Astrocyte (in vitro differentiated cells and primary cell): ENCODE measurements around the gene HSPA4L. TPM values are rescaled to one million over a fixed set of nuclear protein-coding genes. Genes with fewer than 3 reads are reported as not detected.

ENCODE experiments used
- DNase-seq: peaks from one replicate; pipeline ENCODE4 v3.0.0-alpha.2; 2010; ENCODE audit warnings: low read depth
- FAIRE-seq: peaks from 2 replicates; lab custom pipeline; 2011; peaks lifted over from hg19 to GRCh38; lab: Jason Lieb, UNC
- H2AFZ ChIP-seq: 2 replicates; pipeline ENCODE4 v1.6.0; 2012; ENCODE audit warnings: low read depth, low read length, inconsistent platforms
- H3K27ac ChIP-seq: 2 replicates; pipeline ENCODE4 v1.5.1; 2011; ENCODE audit warnings: low read depth, low read length, inconsistent platforms
- H3K27me3 ChIP-seq: 2 replicates; pipeline ENCODE4 v1.6.0; 2011; ENCODE audit warnings: low read length, inconsistent platforms; ENCODE audit not compliant: insufficient read depth
- H3K36me3 ChIP-seq: 2 replicates; pipeline ENCODE4 v1.5.1; 2011; ENCODE audit warnings: low read length, inconsistent platforms; ENCODE audit not compliant: insufficient read depth
- H3K4me1 ChIP-seq: 2 replicates; pipeline ENCODE4 v1.5.1; 2011; ENCODE audit warnings: low read length, inconsistent platforms; ENCODE audit not compliant: insufficient read depth
- H3K4me2 ChIP-seq: 2 replicates; pipeline ENCODE4 v1.6.0; 2012; ENCODE audit warnings: low read length, inconsistent platforms
- H3K4me3 ChIP-seq: 2 replicates; pipeline ENCODE4 v1.5.1; 2011; ENCODE audit warnings: low read depth, mild to moderate bottlenecking, low read length, inconsistent platforms; ENCODE audit not compliant: insufficient read depth
- H3K79me2 ChIP-seq: 2 replicates; pipeline ENCODE4 v1.6.0; 2012; ENCODE audit warnings: mild to moderate bottlenecking, low read length, inconsistent platforms; ENCODE audit not compliant: insufficient read depth
- H3K9ac ChIP-seq: 2 replicates; pipeline ENCODE4 v1.6.0; 2012; ENCODE audit warnings: mild to moderate bottlenecking, low read length, inconsistent platforms
- H3K9me3 ChIP-seq: 2 replicates; pipeline ENCODE4 v1.5.1; 2012; ENCODE audit warnings: low read depth, mild to moderate bottlenecking, low read length, inconsistent platforms; ENCODE audit not compliant: insufficient read depth
- H4K20me1 ChIP-seq: 2 replicates; pipeline ENCODE4 v1.6.0; 2012; ENCODE audit warnings: low read length, inconsistent platforms; ENCODE audit not compliant: insufficient read depth
- H3K27ac Mint-ChIP-seq: one replicate; pipeline ENCODE4 v1.8.0; 2021; ENCODE audit warnings: mild to moderate bottlenecking, mixed read lengths; ENCODE audit not compliant: unreplicated experiment
- H3K27me3 Mint-ChIP-seq: one replicate; pipeline ENCODE4 v1.8.0; 2021; ENCODE audit warnings: low read depth, mixed read lengths; ENCODE audit not compliant: unreplicated experiment
- H3K36me3 Mint-ChIP-seq: one replicate; pipeline ENCODE4 v1.8.0; 2021; ENCODE audit warnings: low read depth, mixed read lengths; ENCODE audit not compliant: unreplicated experiment
- H3K4me1 Mint-ChIP-seq: one replicate; pipeline ENCODE4 v1.8.0; 2021; ENCODE audit warnings: low read depth, mixed read lengths; ENCODE audit not compliant: unreplicated experiment
- H3K4me3 Mint-ChIP-seq: one replicate; pipeline ENCODE4 v1.8.0; 2021; ENCODE audit warnings: mild to moderate bottlenecking, moderate library complexity, mixed read lengths; ENCODE audit not compliant: unreplicated experiment
- H3K9me3 Mint-ChIP-seq: one replicate; pipeline ENCODE4 v1.8.0; 2021; ENCODE audit warnings: mild to moderate bottlenecking, mixed read lengths; ENCODE audit not compliant: unreplicated experiment
- CTCF ChIP-seq: IDR thresholded peaks from 2 replicates; pipeline ENCODE4 v1.5.1; 2011; ENCODE audit warnings: low read depth, mild to moderate bottlenecking, inconsistent platforms, low read length, moderate library complexity; ENCODE audit not compliant: insufficient read depth
- EZH2 ChIP-seq: IDR thresholded peaks from 2 replicates; pipeline ENCODE4 v1.6.1; 2012; ENCODE audit warnings: mild to moderate bottlenecking, low read length, inconsistent platforms; ENCODE audit not compliant: insufficient read depth
- total RNA-seq: library from RNA; stranded (reverse); gene quantifications from 2 replicates; pipeline ENCODE4 v1.2.1, GENCODE V29; 2021

The HSPA4L gene
- total RNA-seq, 1 donor from 2014 or later = 8.9 TPM

GRCh38 chr4:127846765-127847164 lies 64.6 kb downstream of the HSPA4L start:
- Histone ChIP-seq H4K20me1 (no peaks in the 10 kb centered on the region), H3K27me3 (no peaks in the 10 kb centered on the region), H3K4me3 (no peak overlapping the region), H3K79me2 (peaks cover 9% of the 10 kb centered on the region), H3K9me3 (peaks cover 2% of the 10 kb centered on the region), H3K9ac (no peak overlapping the region), H3K27ac (no peak overlapping the region), H3K4me2 (no peak overlapping the region), H3K36me3 (no peaks in the 10 kb centered on the region), H3K4me1 (peaks cover 3% of the 10 kb centered on the region), H2AFZ (no peak overlapping the region)
- H3K36me3 Mint-ChIP-seq = peaks cover 32% of the 10 kb centered on the region
- DNase-seq = no peak
- H3K4me3 Mint-ChIP-seq = no peak overlapping the region
- H3K9me3 Mint-ChIP-seq = peaks cover 31% of the 10 kb centered on the region
- TF ChIP-seq CTCF = no peak
- TF ChIP-seq EZH2 = no peak
- no peak overlapping the region for H3K27ac Mint-ChIP-seq
- no peaks in the 10 kb centered on the region for H3K27me3 Mint-ChIP-seq
- FAIRE-seq = no peak
- peaks cover 2% of the 10 kb centered on the region for H3K4me1 Mint-ChIP-seq

- H3K36me3 Mint-ChIP-seq = peaks cover 21% of the 10 kb centered on the region
- H3K27ac Mint-ChIP-seq = no peak overlapping the region
- H3K27ac ChIP-seq = no peak overlapping the region
- no peaks in the 10 kb centered on the region for H3K27me3 ChIP-seq
- no peak overlapping the region for H3K9ac ChIP-seq
- no peak overlapping the region for H3K4me3 Mint-ChIP-seq
- FAIRE-seq (no peak), DNase-seq (no peak)
- H3K9me3 Mint-ChIP-seq = peaks cover 32% of the 10 kb centered on the region
- peaks cover under 1% of the 10 kb centered on the region for H3K4me1 ChIP-seq
- TF ChIP-seq CTCF (no peak), EZH2 (no peak)
- H3K27me3 Mint-ChIP-seq = no peaks in the 10 kb centered on the region
- H4K20me1 ChIP-seq = no peaks in the 10 kb centered on the region
- no peak overlapping the region for H3K4me3 ChIP-seq
- H3K79me2 ChIP-seq = peaks cover 9% of the 10 kb centered on the region
- no peak overlapping the region for H3K4me2 ChIP-seq
- H3K36me3 ChIP-seq = no peaks in the 10 kb centered on the region
- H3K4me1 Mint-ChIP-seq = peaks cover 1% of the 10 kb centered on the region
- H3K9me3 ChIP-seq = peaks cover 2% of the 10 kb centered on the region
- H2AFZ ChIP-seq = no peak overlapping the region
Measured at GRCh38 chr4:127849505-127850234, 67.5 kb downstream of the HSPA4L start.

GRCh38 chr4:127852661-127853060 lies 70.5 kb downstream of the HSPA4L start:
- Histone ChIP-seq H3K4me1 (peaks cover 12% of the 10 kb centered on the region), H3K9me3 (peaks cover 2% of the 10 kb centered on the region), H3K27me3 (no peaks in the 10 kb centered on the region), H3K36me3 (no peaks in the 10 kb centered on the region), H3K4me2 (no peak overlapping the region), H3K4me3 (no peak overlapping the region), H2AFZ (no peak overlapping the region), H3K27ac (no peak overlapping the region), H4K20me1 (no peaks in the 10 kb centered on the region), H3K9ac (no peak overlapping the region), H3K79me2 (peaks cover 9% of the 10 kb centered on the region)
- TF ChIP-seq EZH2 = no peak
- TF ChIP-seq CTCF = no peak
- peaks cover 11% of the 10 kb centered on the region for H3K36me3 Mint-ChIP-seq
- H3K27ac Mint-ChIP-seq = no peak overlapping the region
- H3K4me1 Mint-ChIP-seq = peaks cover 15% of the 10 kb centered on the region
- no peak overlapping the region for H3K4me3 Mint-ChIP-seq
- FAIRE-seq (no peak), DNase-seq (no peak)
- H3K27me3 Mint-ChIP-seq = no peaks in the 10 kb centered on the region
- H3K9me3 Mint-ChIP-seq = peaks cover 26% of the 10 kb centered on the region
